ENCODE results near the gene EPHA1. TPM values are rescaled to one million over a fixed set of nuclear protein-coding genes. Genes with fewer than 3 reads are reported as not detected.

The EPHA1 gene
- total RNA-seq, 3 donors from 2014 or later (not counting 1 experiment from before 2014, with no cell fraction given) = 1.0 to 1.2 TPM; not detected in 1

DNA sequence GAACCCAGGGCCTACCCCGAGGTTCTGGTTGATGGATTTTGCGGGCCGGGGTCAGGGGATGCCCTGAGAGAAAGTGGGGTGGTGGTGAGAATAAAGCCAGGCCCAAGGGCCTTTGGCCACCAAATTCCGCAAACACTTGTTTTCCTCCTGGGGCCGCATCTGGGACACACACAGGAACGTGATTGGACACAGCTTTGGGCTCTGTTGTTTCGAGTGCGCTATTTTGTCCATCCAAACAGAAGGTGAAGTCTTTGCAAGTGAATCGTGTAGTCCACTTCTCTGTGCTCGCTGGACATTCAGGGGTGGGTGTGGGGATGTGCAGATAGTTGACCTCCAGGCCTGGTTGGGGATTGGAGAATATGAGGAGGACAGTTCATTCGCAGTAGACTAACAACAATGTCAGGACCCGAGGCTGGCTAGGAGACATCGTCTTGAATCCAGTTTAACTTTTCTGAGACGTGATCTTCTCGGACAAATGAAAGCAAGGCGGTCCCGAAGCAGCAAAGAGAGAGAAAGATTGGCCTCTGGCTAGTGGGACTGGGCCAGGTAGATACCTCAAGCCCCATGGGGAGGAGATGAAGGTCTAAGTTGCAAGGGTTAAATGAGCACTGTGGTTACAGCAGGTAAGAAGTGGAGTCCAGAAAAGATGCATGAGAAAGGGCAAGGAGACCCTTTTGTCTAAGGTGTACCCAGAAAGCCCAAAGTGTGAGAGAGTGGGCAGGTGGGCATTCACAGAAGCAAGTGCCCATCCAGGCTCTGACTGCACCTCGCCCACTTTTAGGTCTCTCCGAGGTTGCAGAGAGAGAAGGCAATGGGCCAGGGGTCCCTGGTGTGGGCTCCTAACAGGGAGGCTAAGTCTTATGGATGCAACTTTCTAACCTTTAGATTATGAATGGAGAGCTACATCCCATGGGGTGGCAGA is 45.4 kb downstream of the EPHA1 start:
- no peak for ATAC-seq
- Histone ChIP-seq H3K27ac (ENCODE audit: low read length) (no peak overlapping the region), H3K9me3 (ENCODE audit: control insufficient read depth, insufficient read depth, low read length) (no peaks in the 10 kb centered on the region), H3K4me1 (ENCODE audit: control insufficient read depth, insufficient read depth, low read length) (peaks cover 12% of the 10 kb centered on the region), H3K27me3 (ENCODE audit: control insufficient read depth, insufficient read depth, low read length) (peaks cover 17% of the 10 kb centered on the region), H3K36me3 (ENCODE audit: control insufficient read depth, insufficient read depth, low read length) (no peaks in the 10 kb centered on the region), H3K4me3 (ENCODE audit: low read length) (peak overlapping the region; percentile 16)
- Mint-ChIP-seq H3K4me1 (peaks cover 6 to 30% of the 10 kb centered on the region in 2 donors), H3K27me3 (ENCODE audit: low read depth in 2 of 2) (peaks cover 23 to 36% of the 10 kb centered on the region in 2 donors), H3K27ac (no peak overlapping the region), H3K9me3 (no peaks in the 10 kb centered on the region), H3K36me3 (no peaks in the 10 kb centered on the region), H3K4me3 (peak overlapping the region; percentile 78)
- intact Hi-C loops (cut with micrococcal nuclease) = no loop called here
- 70% methylated on average over 19 of the region's 19 CpGs for WGBS (ENCODE audit: insufficient coverage)
- no peak for DNase-seq
- TF ChIP-seq, protein P1, sequence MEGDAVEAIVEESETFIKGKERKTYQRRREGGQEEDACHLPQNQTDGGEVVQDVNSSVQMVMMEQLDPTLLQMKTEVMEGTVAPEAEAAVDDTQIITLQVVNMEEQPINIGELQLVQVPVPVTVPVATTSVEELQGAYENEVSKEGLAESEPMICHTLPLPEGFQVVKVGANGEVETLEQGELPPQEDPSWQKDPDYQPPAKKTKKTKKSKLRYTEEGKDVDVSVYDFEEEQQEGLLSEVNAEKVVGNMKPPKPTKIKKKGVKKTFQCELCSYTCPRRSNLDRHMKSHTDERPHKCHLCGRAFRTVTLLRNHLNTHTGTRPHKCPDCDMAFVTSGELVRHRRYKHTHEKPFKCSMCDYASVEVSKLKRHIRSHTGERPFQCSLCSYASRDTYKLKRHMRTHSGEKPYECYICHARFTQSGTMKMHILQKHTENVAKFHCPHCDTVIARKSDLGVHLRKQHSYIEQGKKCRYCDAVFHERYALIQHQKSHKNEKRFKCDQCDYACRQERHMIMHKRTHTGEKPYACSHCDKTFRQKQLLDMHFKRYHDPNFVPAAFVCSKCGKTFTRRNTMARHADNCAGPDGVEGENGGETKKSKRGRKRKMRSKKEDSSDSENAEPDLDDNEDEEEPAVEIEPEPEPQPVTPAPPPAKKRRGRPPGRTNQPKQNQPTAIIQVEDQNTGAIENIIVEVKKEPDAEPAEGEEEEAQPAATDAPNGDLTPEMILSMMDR (IDR thresholded peaks at IDR 0.05) = no peak

DNA sequence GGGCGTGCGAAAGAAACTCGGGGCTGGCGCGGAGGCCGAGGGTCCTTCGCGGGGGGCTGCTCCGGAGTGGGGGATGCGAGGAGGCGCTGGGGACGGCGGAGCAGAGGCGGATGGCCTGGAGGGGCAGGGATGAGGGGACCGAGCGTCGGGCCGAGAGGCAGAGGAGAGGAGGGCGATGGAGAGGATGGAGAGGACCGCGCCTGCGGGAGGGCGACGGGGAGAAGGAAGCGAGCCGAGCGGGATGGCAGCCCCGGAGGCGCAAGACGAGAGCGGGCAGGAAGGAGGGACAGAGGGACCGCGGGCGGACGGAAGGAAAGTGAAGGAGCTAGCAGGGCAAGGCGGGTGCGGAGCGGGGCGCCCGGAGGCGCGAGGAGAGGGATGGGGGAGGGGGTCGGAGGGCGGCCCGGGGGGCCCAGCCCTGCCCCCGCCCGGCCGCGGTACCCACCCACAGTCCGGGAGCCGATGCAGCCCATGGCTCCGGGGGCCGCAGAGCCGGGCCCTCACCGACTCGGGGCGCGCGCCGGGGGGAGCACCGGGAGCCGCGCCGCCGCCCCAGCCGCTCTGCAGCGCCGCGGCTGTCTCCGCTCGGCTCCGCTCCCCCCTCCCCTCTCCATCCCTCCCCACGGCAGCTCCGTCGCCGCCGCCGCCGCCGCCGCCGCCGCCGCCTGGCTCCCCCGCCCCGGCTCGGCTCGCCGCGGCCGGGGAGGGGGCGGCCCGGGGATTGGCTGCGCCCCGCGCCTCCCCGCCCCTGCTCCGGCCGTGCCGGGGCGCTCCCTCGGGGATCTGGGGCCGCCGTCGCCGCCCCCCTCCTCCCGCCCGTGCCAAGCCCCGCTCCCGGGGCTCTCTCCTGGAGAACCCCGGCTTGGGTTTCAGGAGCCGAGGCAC is 46.3 kb downstream of the EPHA1 start, which contains the start of gene FAM131B:
Gene FAM131B, minus strand, starts transcription at position 583 of the 885 bp plus-strand sequence. Its CDS starts 110 bp downstream, at position 473.
- WGBS (ENCODE audit: insufficient coverage) = under 1% methylated on average over 112 of the region's 112 CpGs
- no peaks in the 10 kb centered on the region for H3K36me3 ChIP-seq (ENCODE audit: control insufficient read depth, insufficient read depth, low read length)
- H3K27me3 Mint-ChIP-seq (ENCODE audit: low read depth in 2 of 2) = peaks cover 23 to 36% of the 10 kb centered on the region in 2 donors
- peak within 1 kb of the TSS; percentile 58 for H3K4me3 ChIP-seq (ENCODE audit: low read length)
- peaks cover 6 to 30% of the 10 kb centered on the region in 2 donors for H3K4me1 Mint-ChIP-seq
- DNase-seq (peak in 1 of 2 donors; percentile 69), ATAC-seq (peak; percentile 70 to 81 (median 81))
- intact Hi-C loops (cut with micrococcal nuclease) = no loop called here
- TF ChIP-seq, protein P1 (IDR thresholded peaks at IDR 0.05) = no peak
- no peaks in the 10 kb centered on the region for H3K36me3 Mint-ChIP-seq
- H3K9me3 Mint-ChIP-seq = no peaks in the 10 kb centered on the region
- H3K27me3 ChIP-seq (ENCODE audit: control insufficient read depth, insufficient read depth, low read length) = peaks cover 17% of the 10 kb centered on the region
- H3K4me3 Mint-ChIP-seq = peak within 1 kb of the TSS; percentile 93
- peaks cover 12% of the 10 kb centered on the region for H3K4me1 ChIP-seq (ENCODE audit: control insufficient read depth, insufficient read depth, low read length)
- H3K9me3 ChIP-seq (ENCODE audit: control insufficient read depth, insufficient read depth, low read length) = no peaks in the 10 kb centered on the region
- peak within 1 kb of the TSS in 1 of 2 donors; percentile 76 for H3K27ac Mint-ChIP-seq
- H3K27ac ChIP-seq (ENCODE audit: low read length) = no peak within 1 kb of the TSS

DNA sequence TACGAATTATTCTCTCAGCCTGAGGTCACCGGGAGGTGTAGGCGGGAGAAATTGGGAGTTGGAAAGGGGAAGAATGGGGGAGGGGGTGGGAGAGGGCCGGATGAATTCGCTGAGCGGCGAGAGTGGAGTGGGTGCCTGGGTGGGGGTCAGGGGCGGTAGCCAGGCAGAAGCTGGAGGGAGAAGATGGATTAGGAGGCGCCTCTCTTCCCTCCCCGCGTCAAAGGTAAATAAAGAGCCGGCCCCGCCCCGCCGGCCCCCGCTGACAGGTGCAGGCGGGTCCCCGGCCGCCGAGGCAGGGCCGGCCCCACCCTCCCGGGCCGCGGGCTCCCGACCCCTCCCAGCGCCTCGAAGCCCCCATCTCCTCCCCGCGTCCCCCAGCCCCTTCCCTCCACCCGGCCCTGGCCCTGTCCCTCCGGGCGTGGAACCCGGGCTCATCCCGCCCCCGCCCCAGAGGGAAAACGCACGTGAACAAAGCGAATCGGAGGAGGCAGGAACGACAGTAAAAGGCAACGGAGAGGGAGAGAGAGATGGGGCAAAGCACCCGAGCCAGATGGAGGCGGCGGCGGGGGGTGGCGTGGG is 47.0 kb downstream of the EPHA1 start:
- H3K27me3 Mint-ChIP-seq (ENCODE audit: low read depth in 2 of 2) = peaks cover 23 to 36% of the 10 kb centered on the region in 2 donors

More for the DNA sequence above, 47.0 kb downstream of the EPHA1 start:
- H3K27ac ChIP-seq (ENCODE audit: low read length) = no peak overlapping the region
- peak overlapping the region; percentile 58 for H3K4me3 ChIP-seq (ENCODE audit: low read length)
- DNase-seq (peak in 1 of 2 donors; percentile 29), ATAC-seq (peak; percentile 8 to 25 (median 20))
- TF ChIP-seq, protein P1 (IDR thresholded peaks at IDR 0.05) = no peak
- peaks cover 17% of the 10 kb centered on the region for H3K27me3 ChIP-seq (ENCODE audit: control insufficient read depth, insufficient read depth, low read length)
- peaks cover 6 to 34% of the 10 kb centered on the region in 2 donors for H3K4me1 Mint-ChIP-seq
- H3K36me3 Mint-ChIP-seq = no peaks in the 10 kb centered on the region
- peak overlapping the region; percentile 93 for H3K4me3 Mint-ChIP-seq
- no peaks in the 10 kb centered on the region for H3K9me3 ChIP-seq (ENCODE audit: control insufficient read depth, insufficient read depth, low read length)
- H3K9me3 Mint-ChIP-seq = no peaks in the 10 kb centered on the region
- peak overlapping the region in 1 of 2 donors; percentile 76 for H3K27ac Mint-ChIP-seq
- 9% methylated on average over 46 of the region's 46 CpGs for WGBS (ENCODE audit: insufficient coverage)
- H3K4me1 ChIP-seq (ENCODE audit: control insufficient read depth, insufficient read depth, low read length) = peaks cover 12% of the 10 kb centered on the region
- intact Hi-C loops (cut with micrococcal nuclease) = no loop called here
- no peaks in the 10 kb centered on the region for H3K36me3 ChIP-seq (ENCODE audit: control insufficient read depth, insufficient read depth, low read length)
